WERI-Rb-1 (cell line): Measurements from ENCODE around the gene B4GALT2.

Source experiments
- DNase-seq: peaks from one replicate; pipeline ENCODE4 v3.0.0-alpha.2; 2020
- H3K27ac ChIP-seq: fragments of 250-450 bp; sonication (Bioruptor Pico); 2 replicates; pipeline ENCODE4 v1.5.1; 2020; ENCODE audit warnings: mild to moderate bottlenecking, moderate library complexity
- H3K27me3 ChIP-seq: fragments of 250-450 bp; sonication (Bioruptor Pico); 2 replicates; pipeline ENCODE4 v1.5.1; 2021; ENCODE audit warnings: mild to moderate bottlenecking, low read depth, moderate library complexity; ENCODE audit not compliant: insufficient read depth, severe bottlenecking
- H3K36me3 ChIP-seq: fragments of 250-450 bp; sonication (Bioruptor Pico); 2 replicates; pipeline ENCODE4 v1.5.1; 2020; ENCODE audit warnings: mild to moderate bottlenecking, moderate library complexity
- H3K4me3 ChIP-seq: 2 replicates; pipeline ENCODE4 v1.5.1; 2011; ENCODE audit warnings: low read depth, mild to moderate bottlenecking, control low read depth, low read length
- H3K9me3 ChIP-seq: fragments of 250-450 bp; sonication (Bioruptor Pico); 2 replicates; pipeline ENCODE4 v1.5.1; 2021; ENCODE audit warnings: mild to moderate bottlenecking, moderate library complexity; ENCODE audit not compliant: severe bottlenecking
- TF ChIP-seq, protein P1 (sequence below): IDR thresholded peaks from 2 replicates; pipeline ENCODE4 v1.5.1; 2011; ENCODE audit warnings: low read depth, mild to moderate bottlenecking, control low read depth, inconsistent platforms, low read length

Gene B4GALT2

DNA sequence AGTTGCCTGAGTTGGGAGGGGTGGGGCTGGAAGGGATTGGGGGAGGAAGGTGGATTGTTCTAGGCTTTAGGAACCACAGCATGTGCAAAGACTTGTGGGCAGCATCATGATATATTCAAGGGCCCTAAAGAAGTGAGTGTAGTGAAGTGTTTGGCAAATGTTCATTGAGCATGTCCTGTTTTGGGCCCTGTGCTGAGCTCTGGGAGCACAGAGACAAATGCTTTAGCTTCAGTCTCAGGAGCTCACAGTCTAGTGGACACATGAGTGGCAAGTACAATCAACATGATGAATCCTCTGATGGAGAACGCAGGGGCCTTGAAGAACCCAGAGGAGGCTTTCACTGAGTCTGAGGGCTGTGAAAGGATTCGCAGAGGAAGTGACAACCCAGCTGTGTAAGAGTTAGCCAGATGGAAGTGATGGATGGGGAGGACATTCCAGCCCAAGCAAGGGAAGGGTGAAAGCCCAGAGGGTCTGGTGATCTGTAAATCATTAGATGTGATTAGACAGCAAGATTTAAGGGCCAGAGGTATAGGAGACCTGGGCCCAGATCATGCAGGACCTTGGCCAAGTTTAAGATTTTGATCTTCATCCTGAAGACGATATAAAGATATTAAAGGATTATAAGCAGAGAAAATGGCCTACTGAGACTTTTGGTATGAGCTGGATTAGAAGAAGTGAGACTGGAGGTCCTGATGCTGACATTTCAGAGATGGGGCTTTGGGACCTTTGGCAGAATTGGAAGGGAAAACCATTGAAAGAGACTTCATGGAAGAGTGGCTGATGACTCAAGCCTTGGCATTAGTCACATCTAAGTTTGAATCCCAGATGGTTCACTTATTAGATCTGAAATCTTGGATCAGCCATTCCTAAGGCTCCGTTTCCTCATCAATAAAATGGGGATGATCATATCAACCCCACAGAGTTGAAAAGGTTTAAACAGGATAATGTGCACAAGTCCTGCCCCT, 27.7 kb upstream of the B4GALT2 start:
- Histone ChIP-seq H3K36me3 (peaks cover 19% of the 10 kb centered on the region), H3K27me3 (no peaks in the 10 kb centered on the region), H3K4me3 (no peak overlapping the region), H3K27ac (peak overlapping the region; percentile 56), H3K9me3 (no peaks in the 10 kb centered on the region)
- no peak for DNase-seq
- TF ChIP-seq, protein P1, sequence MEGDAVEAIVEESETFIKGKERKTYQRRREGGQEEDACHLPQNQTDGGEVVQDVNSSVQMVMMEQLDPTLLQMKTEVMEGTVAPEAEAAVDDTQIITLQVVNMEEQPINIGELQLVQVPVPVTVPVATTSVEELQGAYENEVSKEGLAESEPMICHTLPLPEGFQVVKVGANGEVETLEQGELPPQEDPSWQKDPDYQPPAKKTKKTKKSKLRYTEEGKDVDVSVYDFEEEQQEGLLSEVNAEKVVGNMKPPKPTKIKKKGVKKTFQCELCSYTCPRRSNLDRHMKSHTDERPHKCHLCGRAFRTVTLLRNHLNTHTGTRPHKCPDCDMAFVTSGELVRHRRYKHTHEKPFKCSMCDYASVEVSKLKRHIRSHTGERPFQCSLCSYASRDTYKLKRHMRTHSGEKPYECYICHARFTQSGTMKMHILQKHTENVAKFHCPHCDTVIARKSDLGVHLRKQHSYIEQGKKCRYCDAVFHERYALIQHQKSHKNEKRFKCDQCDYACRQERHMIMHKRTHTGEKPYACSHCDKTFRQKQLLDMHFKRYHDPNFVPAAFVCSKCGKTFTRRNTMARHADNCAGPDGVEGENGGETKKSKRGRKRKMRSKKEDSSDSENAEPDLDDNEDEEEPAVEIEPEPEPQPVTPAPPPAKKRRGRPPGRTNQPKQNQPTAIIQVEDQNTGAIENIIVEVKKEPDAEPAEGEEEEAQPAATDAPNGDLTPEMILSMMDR: no peak

- Histone ChIP-seq H3K27me3 (no peaks in the 10 kb centered on the region), H3K36me3 (peaks cover 34% of the 10 kb centered on the region), H3K9me3 (no peaks in the 10 kb centered on the region), H3K4me3 (peak overlapping the region; percentile 29), H3K27ac (peak overlapping the region; percentile 79)
- DNase-seq: peak; percentile 97
- TF ChIP-seq, protein P1: no peak
Observed at GRCh38 chr1:43952731-43953346, 26.2 kb upstream of the B4GALT2 start.

DNA sequence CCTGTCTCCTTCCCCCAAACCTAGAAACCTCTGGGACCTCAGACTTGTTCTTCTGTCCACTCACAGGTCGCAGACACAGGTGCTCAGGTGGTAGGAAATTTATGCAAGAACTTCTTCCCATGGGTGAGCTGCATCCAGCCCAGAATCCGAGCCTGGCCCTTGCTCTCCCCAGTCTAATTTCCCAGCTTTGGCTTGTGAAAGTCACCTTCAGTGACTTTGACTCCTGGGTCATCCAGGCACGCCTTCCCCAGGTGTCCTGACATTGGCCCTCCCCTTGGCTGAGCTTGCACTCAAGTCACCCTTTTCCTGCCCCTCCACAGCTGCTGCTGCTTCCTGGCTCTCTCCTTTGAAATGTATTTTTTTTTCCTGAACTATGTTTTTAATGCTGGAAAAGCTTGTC, 25.6 kb upstream of the B4GALT2 start:
- H3K9me3 ChIP-seq: no peaks in the 10 kb centered on the region
- H3K27me3 ChIP-seq: no peaks in the 10 kb centered on the region
- peak overlapping the region; percentile 29 for H3K4me3 ChIP-seq
- peaks cover 39% of the 10 kb centered on the region for H3K36me3 ChIP-seq
- peak; percentile 38 for DNase-seq
- H3K27ac ChIP-seq: peak overlapping the region; percentile 79
- TF ChIP-seq, protein P1: no peak

GRCh38 chr1:43954036-43954435, 25.0 kb upstream of the B4GALT2 start:
- TF ChIP-seq, protein P1: no peak
- no peaks in the 10 kb centered on the region for H3K9me3 ChIP-seq
- DNase-seq: no peak
- no peak overlapping the region for H3K4me3 ChIP-seq
- peaks cover 46% of the 10 kb centered on the region for H3K36me3 ChIP-seq
- H3K27me3 ChIP-seq: no peaks in the 10 kb centered on the region
- H3K27ac ChIP-seq: peak overlapping the region; percentile 79

DNA sequence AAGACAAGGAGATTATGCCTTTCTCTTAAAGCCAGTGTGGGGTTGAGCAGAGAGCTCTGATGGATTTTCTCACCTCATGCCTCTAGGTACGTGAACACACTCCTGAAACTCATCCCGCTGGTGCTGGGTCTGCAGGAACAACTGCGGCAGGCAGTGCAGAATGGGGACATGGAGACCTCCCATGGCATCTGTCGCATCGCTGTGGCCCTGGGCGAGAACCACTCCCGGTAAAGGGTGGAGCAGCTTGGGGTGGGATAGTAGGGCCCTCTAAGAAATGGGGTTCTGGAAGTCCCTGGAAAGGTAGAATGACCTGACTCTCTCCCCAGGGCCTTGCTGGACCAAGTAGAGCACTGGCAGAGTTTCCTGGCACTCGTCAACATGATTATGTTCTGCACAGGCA, 22.8 kb upstream of the B4GALT2 start:
- Histone ChIP-seq H3K27ac (no peak overlapping the region), H3K9me3 (no peaks in the 10 kb centered on the region), H3K27me3 (no peaks in the 10 kb centered on the region), H3K36me3 (peaks cover 54% of the 10 kb centered on the region), H3K4me3 (no peak overlapping the region)
- DNase-seq: no peak
- TF ChIP-seq, protein P1: no peak
